Astrocyte of the spinal cord (primary cell): Measurements from ENCODE around the gene EN1.

Experiments used
- DNase-seq: peaks from one replicate; pipeline ENCODE4 v3.0.0; 2011; ENCODE audit warnings: low read depth, low spot score
- H3K4me3 ChIP-seq: 2 replicates; pipeline ENCODE4 v1.5.1; 2011; ENCODE audit warnings: low read depth, mild to moderate bottlenecking, low read length, moderate library complexity
- in situ Hi-C: cut with HindIII; loops from 2 replicates; pipeline ENCODE4 v1.10.0; 2017; ENCODE audit warnings: low sequenced_read_pairs
- TF ChIP-seq, protein P1 (sequence below): IDR thresholded peaks from 2 replicates; pipeline ENCODE4 v1.5.1; 2012; ENCODE audit warnings: low read depth, mild to moderate bottlenecking, low read length, inconsistent platforms

The EN1 gene

DNA sequence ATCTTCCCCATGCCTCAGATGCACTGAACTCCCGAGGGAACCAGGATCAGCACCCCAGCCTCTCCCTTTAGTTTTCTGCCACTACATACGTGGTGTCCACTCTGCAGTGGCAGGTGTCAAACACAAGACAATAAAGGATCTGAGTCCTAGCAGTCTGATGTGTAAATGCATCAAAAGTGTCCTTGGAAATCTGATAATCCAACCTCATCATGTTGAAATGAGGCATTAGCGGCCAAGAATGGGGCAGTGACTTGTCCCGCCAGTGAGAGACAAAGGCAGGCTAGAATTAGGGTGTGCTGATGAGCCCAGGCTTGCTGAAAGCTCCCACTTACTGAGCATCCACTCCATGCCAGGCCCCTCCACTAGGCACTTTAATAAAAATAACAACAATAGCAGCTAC lies 52.9 kb downstream of the EN1 start:
- DNase-seq = no peak
- in situ Hi-C loops = no loop called here
- TF ChIP-seq, protein P1, sequence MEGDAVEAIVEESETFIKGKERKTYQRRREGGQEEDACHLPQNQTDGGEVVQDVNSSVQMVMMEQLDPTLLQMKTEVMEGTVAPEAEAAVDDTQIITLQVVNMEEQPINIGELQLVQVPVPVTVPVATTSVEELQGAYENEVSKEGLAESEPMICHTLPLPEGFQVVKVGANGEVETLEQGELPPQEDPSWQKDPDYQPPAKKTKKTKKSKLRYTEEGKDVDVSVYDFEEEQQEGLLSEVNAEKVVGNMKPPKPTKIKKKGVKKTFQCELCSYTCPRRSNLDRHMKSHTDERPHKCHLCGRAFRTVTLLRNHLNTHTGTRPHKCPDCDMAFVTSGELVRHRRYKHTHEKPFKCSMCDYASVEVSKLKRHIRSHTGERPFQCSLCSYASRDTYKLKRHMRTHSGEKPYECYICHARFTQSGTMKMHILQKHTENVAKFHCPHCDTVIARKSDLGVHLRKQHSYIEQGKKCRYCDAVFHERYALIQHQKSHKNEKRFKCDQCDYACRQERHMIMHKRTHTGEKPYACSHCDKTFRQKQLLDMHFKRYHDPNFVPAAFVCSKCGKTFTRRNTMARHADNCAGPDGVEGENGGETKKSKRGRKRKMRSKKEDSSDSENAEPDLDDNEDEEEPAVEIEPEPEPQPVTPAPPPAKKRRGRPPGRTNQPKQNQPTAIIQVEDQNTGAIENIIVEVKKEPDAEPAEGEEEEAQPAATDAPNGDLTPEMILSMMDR = no peak
- H3K4me3 ChIP-seq = no peak overlapping the region
